ENCODE results near the gene CFAP46. TPM values are rescaled to one million over a fixed set of nuclear protein-coding genes. Genes with fewer than 3 reads are reported as not detected.
A peak's percentile ranks its signal among the peaks of the same experiment; 100 is the strongest.

Gene CFAP46
- total RNA-seq, 3 donors from 2014 or later (not counting 1 experiment from before 2014, with no cell fraction given), result 0.35 TPM; not detected in 2

DNA sequence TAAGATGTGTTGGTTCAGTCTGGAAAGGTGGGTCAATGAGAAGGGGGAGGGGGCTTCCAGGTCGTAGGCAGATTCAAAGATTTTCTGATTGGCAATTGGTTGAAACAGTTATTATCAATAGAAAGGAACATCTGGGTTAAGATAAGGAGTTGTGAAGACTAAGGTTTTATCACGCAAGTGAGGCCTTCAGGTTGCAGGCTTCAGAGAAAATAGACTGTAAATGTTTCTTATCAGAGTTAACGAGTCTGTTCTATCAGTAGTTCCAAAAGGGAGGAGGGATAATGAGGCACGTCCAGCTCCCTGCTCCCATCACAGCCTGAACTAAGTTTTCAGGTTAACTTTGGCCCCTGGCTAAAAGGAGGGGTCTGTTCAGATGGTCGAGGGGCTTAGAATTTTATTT, 11.1 kb upstream of the CFAP46 start:
- ATAC-seq (no peak), DNase-seq (no peak)
- H3K4me3 Mint-ChIP-seq, result no peak overlapping the region
- no peaks in the 10 kb centered on the region for H3K9me3 Mint-ChIP-seq
- H3K36me3 ChIP-seq (ENCODE audit: control insufficient read depth, insufficient read depth, low read length), result no peaks in the 10 kb centered on the region
- H3K4me1 ChIP-seq (ENCODE audit: control insufficient read depth, insufficient read depth, low read length), result peaks cover 7% of the 10 kb centered on the region
- no peak overlapping the region for H3K27ac ChIP-seq (ENCODE audit: low read length)
- peaks cover 25 to 31% of the 10 kb centered on the region in 2 donors for H3K27me3 Mint-ChIP-seq (ENCODE audit: low read depth in 2 of 2)
- no peaks in the 10 kb centered on the region for H3K36me3 Mint-ChIP-seq
- H3K27me3 ChIP-seq (ENCODE audit: control insufficient read depth, insufficient read depth, low read length), result no peaks in the 10 kb centered on the region
- H3K27ac Mint-ChIP-seq, result no peak overlapping the region
- WGBS (ENCODE audit: insufficient coverage), result 74% methylated on average over 4 of the region's 5 CpGs
- intact Hi-C loops (cut with micrococcal nuclease), result no loop called here
- TF ChIP-seq, protein P1, sequence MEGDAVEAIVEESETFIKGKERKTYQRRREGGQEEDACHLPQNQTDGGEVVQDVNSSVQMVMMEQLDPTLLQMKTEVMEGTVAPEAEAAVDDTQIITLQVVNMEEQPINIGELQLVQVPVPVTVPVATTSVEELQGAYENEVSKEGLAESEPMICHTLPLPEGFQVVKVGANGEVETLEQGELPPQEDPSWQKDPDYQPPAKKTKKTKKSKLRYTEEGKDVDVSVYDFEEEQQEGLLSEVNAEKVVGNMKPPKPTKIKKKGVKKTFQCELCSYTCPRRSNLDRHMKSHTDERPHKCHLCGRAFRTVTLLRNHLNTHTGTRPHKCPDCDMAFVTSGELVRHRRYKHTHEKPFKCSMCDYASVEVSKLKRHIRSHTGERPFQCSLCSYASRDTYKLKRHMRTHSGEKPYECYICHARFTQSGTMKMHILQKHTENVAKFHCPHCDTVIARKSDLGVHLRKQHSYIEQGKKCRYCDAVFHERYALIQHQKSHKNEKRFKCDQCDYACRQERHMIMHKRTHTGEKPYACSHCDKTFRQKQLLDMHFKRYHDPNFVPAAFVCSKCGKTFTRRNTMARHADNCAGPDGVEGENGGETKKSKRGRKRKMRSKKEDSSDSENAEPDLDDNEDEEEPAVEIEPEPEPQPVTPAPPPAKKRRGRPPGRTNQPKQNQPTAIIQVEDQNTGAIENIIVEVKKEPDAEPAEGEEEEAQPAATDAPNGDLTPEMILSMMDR (IDR thresholded peaks at IDR 0.05), result no peak
- H3K9me3 ChIP-seq (ENCODE audit: control insufficient read depth, insufficient read depth, low read length), result no peaks in the 10 kb centered on the region
- no peak overlapping the region for H3K4me3 ChIP-seq (ENCODE audit: low read length)
- H3K4me1 Mint-ChIP-seq, result no peaks in the 10 kb centered on the region

DNA sequence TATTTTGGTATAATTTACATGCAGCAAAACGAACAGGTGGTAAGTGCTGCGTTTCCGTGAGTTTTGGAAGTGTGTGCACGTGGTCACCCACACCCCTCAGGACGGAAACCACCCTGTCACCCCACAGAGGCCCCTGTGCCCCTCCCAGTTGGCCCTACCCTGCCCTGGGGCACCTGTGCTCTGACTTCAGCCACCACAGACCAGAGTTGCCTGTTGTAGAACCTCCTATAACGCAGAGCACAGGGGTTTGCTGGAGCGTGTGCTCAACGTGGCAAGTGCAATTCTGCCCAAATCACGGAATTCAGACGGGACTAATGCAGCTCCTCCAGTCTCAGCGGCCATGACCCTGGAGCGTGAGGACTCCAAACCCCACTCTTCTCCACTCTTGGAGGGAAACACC, 9.6 kb upstream of the CFAP46 start:
- H3K36me3 Mint-ChIP-seq, result no peaks in the 10 kb centered on the region
- no peaks in the 10 kb centered on the region for H3K27me3 ChIP-seq (ENCODE audit: control insufficient read depth, insufficient read depth, low read length)
- no peak overlapping the region for H3K4me3 ChIP-seq (ENCODE audit: low read length)
- no peaks in the 10 kb centered on the region for H3K4me1 Mint-ChIP-seq
- H3K27ac Mint-ChIP-seq, result no peak overlapping the region
- ATAC-seq (no peak), DNase-seq (no peak)
- H3K9me3 ChIP-seq (ENCODE audit: control insufficient read depth, insufficient read depth, low read length), result no peaks in the 10 kb centered on the region
- TF ChIP-seq, protein P1 (IDR thresholded peaks at IDR 0.05), result no peak
- no peak overlapping the region for H3K4me3 Mint-ChIP-seq
- H3K27ac ChIP-seq (ENCODE audit: low read length), result no peak overlapping the region
- no peaks in the 10 kb centered on the region for H3K9me3 Mint-ChIP-seq
- peaks cover 7% of the 10 kb centered on the region for H3K4me1 ChIP-seq (ENCODE audit: control insufficient read depth, insufficient read depth, low read length)
- intact Hi-C loops (cut with micrococcal nuclease), result no loop called here
- WGBS (ENCODE audit: insufficient coverage), result 48% methylated on average over 12 of the region's 12 CpGs
- peaks cover 27 to 31% of the 10 kb centered on the region in 2 donors for H3K27me3 Mint-ChIP-seq (ENCODE audit: low read depth in 2 of 2)
- no peaks in the 10 kb centered on the region for H3K36me3 ChIP-seq (ENCODE audit: control insufficient read depth, insufficient read depth, low read length)

DNA sequence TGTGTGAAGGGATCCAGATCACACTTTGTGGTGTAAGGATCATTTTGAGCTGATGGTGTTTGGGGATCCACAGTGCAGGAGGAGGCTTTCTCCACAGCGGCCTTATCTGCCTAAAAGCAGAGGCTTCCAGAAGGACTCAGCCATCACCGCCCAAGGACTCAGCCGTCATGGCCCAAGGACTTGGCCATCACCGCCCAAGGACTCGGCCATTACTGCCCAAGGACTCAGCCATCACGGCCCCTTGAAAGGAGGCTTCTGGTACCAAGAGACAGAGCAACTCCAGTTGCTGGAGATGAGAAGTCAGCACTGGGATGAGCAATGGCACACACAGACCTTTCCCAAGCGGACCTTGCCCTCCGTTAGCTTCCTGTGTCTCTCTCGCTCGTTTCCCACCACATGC, 6.0 kb upstream of the CFAP46 start:
- no peak for DNase-seq
- no peak overlapping the region for H3K27ac Mint-ChIP-seq
- no peaks in the 10 kb centered on the region for H3K27me3 ChIP-seq (ENCODE audit: control insufficient read depth, insufficient read depth, low read length)
- TF ChIP-seq, protein P1 (IDR thresholded peaks at IDR 0.05), result no peak
- no peak for ATAC-seq
- H3K4me3 Mint-ChIP-seq, result no peak overlapping the region
- peaks cover 35 to 38% of the 10 kb centered on the region in 2 donors for H3K27me3 Mint-ChIP-seq (ENCODE audit: low read depth in 2 of 2)
- no peaks in the 10 kb centered on the region for H3K9me3 Mint-ChIP-seq
- H3K36me3 Mint-ChIP-seq, result no peaks in the 10 kb centered on the region
- no peaks in the 10 kb centered on the region for H3K9me3 ChIP-seq (ENCODE audit: control insufficient read depth, insufficient read depth, low read length)
- intact Hi-C loops (cut with micrococcal nuclease), result no loop called here
- H3K4me1 ChIP-seq (ENCODE audit: control insufficient read depth, insufficient read depth, low read length), result peaks cover 7% of the 10 kb centered on the region
- H3K36me3 ChIP-seq (ENCODE audit: control insufficient read depth, insufficient read depth, low read length), result no peaks in the 10 kb centered on the region
- 93% methylated on average over 10 of the region's 10 CpGs for WGBS (ENCODE audit: insufficient coverage)
- H3K4me3 ChIP-seq (ENCODE audit: low read length), result no peak overlapping the region
- no peak overlapping the region for H3K27ac ChIP-seq (ENCODE audit: low read length)
- no peaks in the 10 kb centered on the region for H3K4me1 Mint-ChIP-seq

DNA sequence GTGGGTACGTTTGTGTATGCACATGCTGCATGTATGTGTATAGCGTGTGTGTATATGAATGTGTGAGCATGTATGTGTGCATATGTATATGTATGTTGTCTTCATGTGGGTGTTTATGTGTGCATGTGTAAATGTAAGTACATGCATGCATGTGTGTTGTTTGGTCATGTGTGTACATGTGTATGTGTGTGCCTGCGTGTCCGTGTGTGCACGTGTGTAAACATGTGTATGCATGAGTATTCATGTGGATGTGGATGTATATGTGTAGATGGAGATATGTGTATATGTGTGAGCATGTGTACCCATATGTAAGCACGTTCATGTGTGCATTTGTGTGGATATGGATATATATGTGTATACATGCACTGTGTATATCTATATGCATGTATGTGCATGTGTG, 5.5 kb upstream of the CFAP46 start:
- peaks cover 1% of the 10 kb centered on the region for H3K27me3 ChIP-seq (ENCODE audit: control insufficient read depth, insufficient read depth, low read length)
- TF ChIP-seq, protein P1 (IDR thresholded peaks at IDR 0.05), result no peak

More for the DNA sequence above, 5.5 kb upstream of the CFAP46 start:
- H3K27me3 Mint-ChIP-seq (ENCODE audit: low read depth in 2 of 2), result peaks cover 34 to 38% of the 10 kb centered on the region in 2 donors
- DNase-seq (no peak), ATAC-seq (peak in 1 of 3 donors; percentile 3)
- no peaks in the 10 kb centered on the region for H3K36me3 ChIP-seq (ENCODE audit: control insufficient read depth, insufficient read depth, low read length)
- WGBS (ENCODE audit: insufficient coverage), result 74% methylated on average over 6 of the region's 6 CpGs
- H3K4me1 Mint-ChIP-seq, result peaks cover 2% of the 10 kb centered on the region in 2 donors
- no peak overlapping the region for H3K27ac Mint-ChIP-seq
- intact Hi-C loops (cut with micrococcal nuclease), result no loop called here
- no peak overlapping the region for H3K27ac ChIP-seq (ENCODE audit: low read length)
- no peaks in the 10 kb centered on the region for H3K9me3 Mint-ChIP-seq
- no peak overlapping the region for H3K4me3 ChIP-seq (ENCODE audit: low read length)
- peaks cover 8% of the 10 kb centered on the region for H3K4me1 ChIP-seq (ENCODE audit: control insufficient read depth, insufficient read depth, low read length)
- no peak overlapping the region for H3K4me3 Mint-ChIP-seq
- no peaks in the 10 kb centered on the region for H3K9me3 ChIP-seq (ENCODE audit: control insufficient read depth, insufficient read depth, low read length)
- no peaks in the 10 kb centered on the region for H3K36me3 Mint-ChIP-seq

Measured in natural killer cell (primary cell).